ENCODE measurements around the gene TFCP2L1. TPM values are rescaled to one million over a fixed set of nuclear protein-coding genes. Genes with fewer than 3 reads are reported as not detected.

Gene TFCP2L1
- total RNA-seq, 1 donor from 2014 or later = 0.02 TPM

GRCh38 chr2:121189011-121189410, 96.0 kb downstream of the TFCP2L1 start:
- Mint-ChIP-seq H3K9me3 (ENCODE audit: low read depth) (peaks cover 3% of the 10 kb centered on the region), H3K4me1 (ENCODE audit: low read depth) (peaks cover 11% of the 10 kb centered on the region), H3K27ac (ENCODE audit: unreplicated experiment) (no peak overlapping the region), H3K27me3 (ENCODE audit: low read depth) (peaks cover 14% of the 10 kb centered on the region), H3K4me3 (ENCODE audit: unreplicated experiment) (no peak overlapping the region), H3K36me3 (ENCODE audit: low read depth) (peaks cover 2% of the 10 kb centered on the region)
- TF ChIP-seq CTCF (IDR thresholded peaks at IDR 0.05) = no peak
- DNase-seq (ENCODE audit: low spot score) = no peak

- no peak for DNase-seq (ENCODE audit: low spot score)
- H3K4me1 Mint-ChIP-seq (ENCODE audit: low read depth) = peaks cover 11% of the 10 kb centered on the region
- no peak overlapping the region for H3K27ac Mint-ChIP-seq (ENCODE audit: unreplicated experiment)
- peaks cover 3% of the 10 kb centered on the region for H3K9me3 Mint-ChIP-seq (ENCODE audit: low read depth)
- peaks cover 2% of the 10 kb centered on the region for H3K36me3 Mint-ChIP-seq (ENCODE audit: low read depth)
- no peak for TF ChIP-seq CTCF (IDR thresholded peaks at IDR 0.05)
- peaks cover 13% of the 10 kb centered on the region for H3K27me3 Mint-ChIP-seq (ENCODE audit: low read depth)
- no peak overlapping the region for H3K4me3 Mint-ChIP-seq (ENCODE audit: unreplicated experiment)
These were observed 97.0 kb downstream of the TFCP2L1 start for GRCh38 chr2:121187982-121188411.

- Mint-ChIP-seq H3K4me3 (ENCODE audit: unreplicated experiment) (no peak overlapping the region), H3K9me3 (ENCODE audit: low read depth) (peaks cover 3% of the 10 kb centered on the region), H3K4me1 (ENCODE audit: low read depth) (peaks cover 11% of the 10 kb centered on the region), H3K27ac (ENCODE audit: unreplicated experiment) (no peak overlapping the region), H3K36me3 (ENCODE audit: low read depth) (peaks cover 2% of the 10 kb centered on the region), H3K27me3 (ENCODE audit: low read depth) (peaks cover 12% of the 10 kb centered on the region)
- TF ChIP-seq CTCF (IDR thresholded peaks at IDR 0.05) = no peak
- no peak for DNase-seq (ENCODE audit: low spot score)
These were observed 97.5 kb downstream of the TFCP2L1 start for GRCh38 chr2:121187351-121187981.

GRCh38 chr2:121186261-121186660, 98.7 kb downstream of the TFCP2L1 start:
- TF ChIP-seq CTCF (IDR thresholded peaks at IDR 0.05) = no peak
- H3K27me3 Mint-ChIP-seq (ENCODE audit: low read depth) = peaks cover 13% of the 10 kb centered on the region
- no peak for DNase-seq (ENCODE audit: low spot score)
- no peak overlapping the region for H3K27ac Mint-ChIP-seq (ENCODE audit: unreplicated experiment)
- peaks cover 2% of the 10 kb centered on the region for H3K36me3 Mint-ChIP-seq (ENCODE audit: low read depth)
- H3K4me1 Mint-ChIP-seq (ENCODE audit: low read depth) = peaks cover 8% of the 10 kb centered on the region
- H3K4me3 Mint-ChIP-seq (ENCODE audit: unreplicated experiment) = no peak overlapping the region
- peaks cover 5% of the 10 kb centered on the region for H3K9me3 Mint-ChIP-seq (ENCODE audit: low read depth)

GRCh38 chr2:121185571-121186074, 99.4 kb downstream of the TFCP2L1 start:
- no peak for DNase-seq (ENCODE audit: low spot score)
- no peak for TF ChIP-seq CTCF (IDR thresholded peaks at IDR 0.05)
- Mint-ChIP-seq H3K4me1 (ENCODE audit: low read depth) (peaks cover 5% of the 10 kb centered on the region), H3K36me3 (ENCODE audit: low read depth) (peaks cover 2% of the 10 kb centered on the region), H3K9me3 (ENCODE audit: low read depth) (peaks cover 9% of the 10 kb centered on the region), H3K27ac (ENCODE audit: unreplicated experiment) (no peak overlapping the region), H3K27me3 (ENCODE audit: low read depth) (peaks cover 17% of the 10 kb centered on the region), H3K4me3 (ENCODE audit: unreplicated experiment) (no peak overlapping the region)
